Mesenchymal stem cell (in vitro differentiated cells and primary cell): ENCODE results near the gene SATB2.

Source experiments
- DNase-seq: peaks from one replicate; pipeline ENCODE4 v3.0.0-alpha.2; 2013
- H2AFZ ChIP-seq: one replicate; pipeline ENCODE4 v1.6.1; 2013; ENCODE audit warnings: low read depth, mild to moderate bottlenecking, control low read depth, inconsistent platforms, low read length, moderate library complexity
- H2AK5ac ChIP-seq: 2 replicates; pipeline ENCODE4 v1.6.1; 2013; ENCODE audit warnings: low read length, moderate library complexity, mild to moderate bottlenecking, inconsistent platforms; ENCODE audit not compliant: severe bottlenecking
- H2BK120ac ChIP-seq: one replicate; pipeline ENCODE4 v1.6.1; 2013; ENCODE audit warnings: low read depth, mild to moderate bottlenecking, inconsistent platforms, low read length, moderate library complexity
- H2BK12ac ChIP-seq, 2 experiments: one replicate each; pipeline ENCODE4 v1.6.1; 2013; ENCODE audit warnings: inconsistent platforms in 2 of 2, low read length in 2 of 2, mild to moderate bottlenecking in 2 of 2, moderate library complexity in 2 of 2, control low read depth in 1 of 2
- H2BK15ac ChIP-seq: one replicate; pipeline ENCODE4 v1.6.1; 2013; ENCODE audit warnings: mild to moderate bottlenecking, low read depth, inconsistent platforms; ENCODE audit not compliant: poor library complexity, severe bottlenecking
- H2BK5ac ChIP-seq: 2 replicates; pipeline ENCODE4 v1.6.1; 2013; ENCODE audit warnings: low read depth, mild to moderate bottlenecking, low read length, control low read depth, inconsistent platforms; ENCODE audit not compliant: poor library complexity, severe bottlenecking
- H3K14ac ChIP-seq, 2 experiments: one replicate each; pipeline ENCODE4 v1.6.1; 2013; ENCODE audit warnings: inconsistent platforms in 2 of 2, low read length in 2 of 2, control low read depth in 1 of 2, mild to moderate bottlenecking in 1 of 2, moderate library complexity in 1 of 2
- H3K18ac ChIP-seq, 2 experiments: one replicate each; pipeline ENCODE4 v1.6.1; 2013; ENCODE audit warnings: inconsistent platforms in 2 of 2, low read length in 2 of 2, control low read depth in 1 of 2, low read depth in 1 of 2, mild to moderate bottlenecking in 1 of 2
- H3K23ac ChIP-seq, 2 experiments: one replicate each; pipeline ENCODE4 v1.6.1; 2013; ENCODE audit warnings: inconsistent platforms in 2 of 2, low read length in 2 of 2, mild to moderate bottlenecking in 2 of 2, moderate library complexity in 2 of 2, control low read depth in 1 of 2
- H3K27ac ChIP-seq: 2 replicates; pipeline ENCODE4 v1.5.1; 2013; ENCODE audit warnings: mild to moderate bottlenecking, moderate library complexity, low read length, control low read depth, inconsistent platforms; ENCODE audit not compliant: poor library complexity, severe bottlenecking
- H3K27me3 ChIP-seq, 2 experiments: 2 replicates each; pipeline versions ENCODE4 v1.6.1 to v1.7.0; 2013; ENCODE audit warnings: low read length in 2 of 2, mild to moderate bottlenecking in 2 of 2, moderate library complexity in 2 of 2, control low read depth in 1 of 2, inconsistent platforms in 1 of 2; ENCODE audit not compliant: control insufficient read depth in 1 of 2, insufficient read depth in 1 of 2
- H3K36me3 ChIP-seq, 2 experiments: 2 replicates each; pipeline versions ENCODE4 v1.6.1 to v1.7.0; 2013; ENCODE audit warnings: low read length in 2 of 2, control low read depth in 1 of 2, inconsistent platforms in 1 of 2, low read depth in 1 of 2, mild to moderate bottlenecking in 1 of 2; ENCODE audit not compliant: insufficient read depth in 2 of 2, control insufficient read depth in 1 of 2
- H3K4ac ChIP-seq, 2 experiments: one replicate each; pipeline ENCODE4 v1.6.1; 2013; ENCODE audit warnings: inconsistent platforms in 2 of 2, low read length in 2 of 2, mild to moderate bottlenecking in 2 of 2, moderate library complexity in 2 of 2, control low read depth in 1 of 2, low read depth in 1 of 2
- H3K4me1 ChIP-seq: 2 replicates; pipeline ENCODE4 v1.6.1; 2013; ENCODE audit warnings: low read depth, low read length, control low read depth; ENCODE audit not compliant: control insufficient read depth, insufficient read depth
- H3K4me2 ChIP-seq: 2 replicates; pipeline ENCODE4 v1.6.1; 2013; ENCODE audit warnings: low read length, mild to moderate bottlenecking, inconsistent platforms; ENCODE audit not compliant: poor library complexity, severe bottlenecking
- H3K4me3 ChIP-seq, 2 experiments: 2 replicates each; pipeline versions ENCODE4 v1.5.1 to v1.7.0; 2013; ENCODE audit warnings: low read length in 2 of 2, mild to moderate bottlenecking in 2 of 2, control low read depth in 1 of 2, low read depth in 1 of 2; ENCODE audit not compliant: insufficient read depth in 1 of 2
- H3K79me1 ChIP-seq: replicated peaks from 2 replicates; pipeline ENCODE4 v1.6.1; 2013; ENCODE audit warnings: mild to moderate bottlenecking, control low read depth, low read length, inconsistent platforms; ENCODE audit not compliant: poor library complexity, severe bottlenecking
- H3K9ac ChIP-seq: 2 replicates; pipeline ENCODE4 v1.7.0; 2013; ENCODE audit warnings: mild to moderate bottlenecking, low read length, moderate library complexity
- H3K9me3 ChIP-seq: 2 replicates; pipeline ENCODE4 v1.7.0; 2013; ENCODE audit warnings: mild to moderate bottlenecking, low read length; ENCODE audit not compliant: control insufficient read depth
- H4K8ac ChIP-seq: one replicate; pipeline ENCODE4 v1.6.1; 2013; ENCODE audit warnings: inconsistent platforms, mild to moderate bottlenecking, low read length, moderate library complexity
- H4K91ac ChIP-seq: one replicate; pipeline ENCODE4 v1.6.1; 2013; ENCODE audit warnings: mild to moderate bottlenecking, low read length, inconsistent platforms
- WGBS: methylation state at CpG from one replicate; pipeline ENCODE4 v1.1.7; 2013; ENCODE audit warnings: mixed read lengths; 5-methylcytosine and 5-hydroxymethylcytosine counted together

Gene SATB2

GRCh38 chr2:199409759-199410529 lies 47.8 kb downstream of the SATB2 start:
- Histone ChIP-seq H3K23ac (no peak overlapping the region), H2BK5ac (no peak overlapping the region), H4K8ac (no peak overlapping the region), H4K91ac (no peak overlapping the region), H3K27ac (no peak overlapping the region), H3K36me3 (peaks cover 0 to 30% of the 10 kb centered on the region in 2 experiments), H3K9me3 (no peaks in the 10 kb centered on the region), H3K4me1 (peaks cover 2% of the 10 kb centered on the region), H3K14ac (no peak overlapping the region), H2AFZ (no peak overlapping the region), H3K4me3 (no peak overlapping the region), H3K27me3 (no peaks in the 10 kb centered on the region), H3K4ac (no peak overlapping the region), H3K4me2 (no peak overlapping the region), H2AK5ac (no peak overlapping the region), H3K79me1 (no peaks in the 10 kb centered on the region), H3K18ac (no peak overlapping the region), H2BK120ac (no peak overlapping the region), H3K9ac (peak overlapping the region; percentile 31), H2BK12ac (no peak overlapping the region), H2BK15ac (no peak overlapping the region)
- DNase-seq, result no peak
- 32% methylated on average over 1 of the region's 4 CpGs for WGBS

GRCh38 chr2:199407421-199407820 lies 50.3 kb downstream of the SATB2 start:
- Histone ChIP-seq H3K23ac (no peak overlapping the region), H3K36me3 (peaks cover 0 to 22% of the 10 kb centered on the region in 2 experiments), H2AK5ac (no peak overlapping the region), H2BK5ac (no peak overlapping the region), H3K9ac (no peak overlapping the region), H3K14ac (no peak overlapping the region), H2BK12ac (no peak overlapping the region), H2BK120ac (no peak overlapping the region), H2BK15ac (no peak overlapping the region), H3K4ac (no peak overlapping the region), H3K27ac (no peak overlapping the region), H3K4me2 (no peak overlapping the region), H3K79me1 (no peaks in the 10 kb centered on the region), H3K4me3 (no peak overlapping the region), H3K27me3 (no peaks in the 10 kb centered on the region), H3K18ac (no peak overlapping the region), H3K4me1 (peaks cover 2% of the 10 kb centered on the region), H2AFZ (no peak overlapping the region), H4K91ac (no peak overlapping the region), H4K8ac (no peak overlapping the region), H3K9me3 (no peaks in the 10 kb centered on the region)
- DNase-seq, result no peak

GRCh38 chr2:199405241-199405640 lies 52.5 kb downstream of the SATB2 start:
- Histone ChIP-seq H2BK120ac (no peak overlapping the region), H3K4me1 (no peaks in the 10 kb centered on the region), H3K14ac (no peak overlapping the region), H4K8ac (no peak overlapping the region), H2AK5ac (no peak overlapping the region), H3K27me3 (no peaks in the 10 kb centered on the region), H3K36me3 (peaks cover 0 to 33% of the 10 kb centered on the region in 2 experiments), H3K4me3 (no peak overlapping the region), H3K4ac (no peak overlapping the region), H3K27ac (no peak overlapping the region), H2BK15ac (no peak overlapping the region), H3K79me1 (no peaks in the 10 kb centered on the region), H2BK5ac (no peak overlapping the region), H3K23ac (no peak overlapping the region), H4K91ac (no peak overlapping the region), H2BK12ac (no peak overlapping the region), H2AFZ (no peak overlapping the region), H3K9me3 (no peaks in the 10 kb centered on the region), H3K9ac (no peak overlapping the region), H3K4me2 (no peak overlapping the region), H3K18ac (no peak overlapping the region)
- peak; percentile 16 for DNase-seq

GRCh38 chr2:199404841-199405240 lies 52.9 kb downstream of the SATB2 start:
- Histone ChIP-seq H2BK120ac (no peak overlapping the region), H2BK12ac (no peak overlapping the region)

More at GRCh38 chr2:199404841-199405240, 52.9 kb downstream of the SATB2 start:
- Histone ChIP-seq H3K4me3 (no peak overlapping the region), H2BK5ac (no peak overlapping the region), H3K79me1 (no peaks in the 10 kb centered on the region), H3K36me3 (peaks cover 0 to 37% of the 10 kb centered on the region in 2 experiments), H2AFZ (no peak overlapping the region), H3K14ac (no peak overlapping the region), H3K23ac (no peak overlapping the region), H3K27me3 (no peaks in the 10 kb centered on the region), H2BK15ac (no peak overlapping the region), H4K8ac (no peak overlapping the region), H3K4me2 (no peak overlapping the region), H2AK5ac (no peak overlapping the region), H3K9ac (no peak overlapping the region), H3K4ac (no peak overlapping the region), H3K4me1 (no peaks in the 10 kb centered on the region), H3K9me3 (no peaks in the 10 kb centered on the region), H3K18ac (no peak overlapping the region), H4K91ac (no peak overlapping the region), H3K27ac (no peak overlapping the region)
- peak; percentile 3 for DNase-seq
- WGBS, result no CpG with 5 or more reads among the region's 1 CpG
